HG03159 (cell line): ENCODE measurements around the gene ZNF385D.

ENCODE experiments used
- ATAC-seq: cut with Tn5 transposase; IDR thresholded peaks from one replicate; pipeline ENCODE4 v1.9.1; 2021; ENCODE audit warnings: mild to moderate bottlenecking, moderate library complexity; ENCODE audit not compliant: unreplicated experiment

ZNF385D gene

GRCh38 chr3:21462141-21462540 lies 288.9 kb downstream of the ZNF385D start:
- ATAC-seq, result no peak

- ATAC-seq, result no peak
Observed at GRCh38 chr3:21457084-21457483, 293.9 kb downstream of the ZNF385D start.

GRCh38 chr3:21449738-21450137 lies 301.3 kb downstream of the ZNF385D start:
- no peak for ATAC-seq

- ATAC-seq, result no peak
Observed at GRCh38 chr3:21447476-21448151, 303.4 kb downstream of the ZNF385D start.

- ATAC-seq, result no peak
Observed at GRCh38 chr3:21446945-21447475, 304.0 kb downstream of the ZNF385D start.

- ATAC-seq, result peak; percentile 70
Observed at GRCh38 chr3:21446027-21446426, 305.0 kb downstream of the ZNF385D start.

GRCh38 chr3:21441821-21442220 lies 309.2 kb downstream of the ZNF385D start:
- ATAC-seq, result no peak

- no peak for ATAC-seq
Observed at GRCh38 chr3:21436835-21437234, 314.2 kb downstream of the ZNF385D start.

GRCh38 chr3:21435871-21436270 lies 315.1 kb downstream of the ZNF385D start:
- ATAC-seq, result no peak

- ATAC-seq, result no peak
Observed at GRCh38 chr3:21434310-21434709, 316.7 kb downstream of the ZNF385D start.

- no peak for ATAC-seq
Observed at GRCh38 chr3:21433751-21434150, 317.3 kb downstream of the ZNF385D start.

GRCh38 chr3:21426920-21427319 lies 324.1 kb downstream of the ZNF385D start:
- ATAC-seq, result no peak

- ATAC-seq, result no peak
Observed at GRCh38 chr3:21425715-21426114, 325.3 kb downstream of the ZNF385D start.

GRCh38 chr3:21421096-21421495 lies 329.9 kb downstream of the ZNF385D start:
- ATAC-seq, result no peak

GRCh38 chr3:21417991-21418390 lies 333.0 kb downstream of the ZNF385D start:
- ATAC-seq, result no peak

GRCh38 chr3:21414506-21414905 lies 336.5 kb downstream of the ZNF385D start:
- no peak for ATAC-seq

- ATAC-seq, result no peak
Observed at GRCh38 chr3:21411058-21411457, 340.0 kb downstream of the ZNF385D start.

- no peak for ATAC-seq
Observed at GRCh38 chr3:21409401-21409800, 341.6 kb downstream of the ZNF385D start.

GRCh38 chr3:21407743-21408142 lies 343.3 kb downstream of the ZNF385D start:
- no peak for ATAC-seq

- ATAC-seq, result no peak
Observed at GRCh38 chr3:21405671-21406667, 345.0 kb downstream of the ZNF385D start.

GRCh38 chr3:21398461-21398860 lies 352.5 kb downstream of the ZNF385D start:
- no peak for ATAC-seq
